Fibroblast of pulmonary artery (primary cell): Measurements from ENCODE around the gene MTERF4.
A peak's percentile ranks its signal among the peaks of the same experiment; 100 is the strongest.

Source experiments
- DNase-seq: peaks from one replicate; pipeline ENCODE4 v3.0.0-alpha.2; 2010; ENCODE audit warnings: low read depth
- H3K4me3 ChIP-seq: replicated peaks from 2 replicates; pipeline ENCODE4 v1.5.1; 2011; ENCODE audit warnings: low read depth, mild to moderate bottlenecking, control low read depth, low read length, moderate library complexity
- CTCF ChIP-seq: IDR thresholded peaks from 2 replicates; pipeline ENCODE4 v1.5.1; 2011; ENCODE audit warnings: mild to moderate bottlenecking, control low read depth, low read length, inconsistent platforms; ENCODE audit errors: missing control alignments

The MTERF4 gene

GRCh38 chr2:241064008-241064801 lies 37.9 kb downstream of the MTERF4 start:
- no peak overlapping the region for H3K4me3 ChIP-seq
- no peak for DNase-seq
- no peak for TF ChIP-seq CTCF

GRCh38 chr2:241063587-241063986 lies 38.5 kb downstream of the MTERF4 start:
- TF ChIP-seq CTCF, result no peak
- no peak overlapping the region for H3K4me3 ChIP-seq

GRCh38 chr2:241063093-241063551 lies 39.0 kb downstream of the MTERF4 start:
- H3K4me3 ChIP-seq, result no peak overlapping the region
- no peak for TF ChIP-seq CTCF
- DNase-seq, result no peak

More at GRCh38 chr2:241063587-241063986, 38.5 kb downstream of the MTERF4 start:
- no peak for DNase-seq

DNA sequence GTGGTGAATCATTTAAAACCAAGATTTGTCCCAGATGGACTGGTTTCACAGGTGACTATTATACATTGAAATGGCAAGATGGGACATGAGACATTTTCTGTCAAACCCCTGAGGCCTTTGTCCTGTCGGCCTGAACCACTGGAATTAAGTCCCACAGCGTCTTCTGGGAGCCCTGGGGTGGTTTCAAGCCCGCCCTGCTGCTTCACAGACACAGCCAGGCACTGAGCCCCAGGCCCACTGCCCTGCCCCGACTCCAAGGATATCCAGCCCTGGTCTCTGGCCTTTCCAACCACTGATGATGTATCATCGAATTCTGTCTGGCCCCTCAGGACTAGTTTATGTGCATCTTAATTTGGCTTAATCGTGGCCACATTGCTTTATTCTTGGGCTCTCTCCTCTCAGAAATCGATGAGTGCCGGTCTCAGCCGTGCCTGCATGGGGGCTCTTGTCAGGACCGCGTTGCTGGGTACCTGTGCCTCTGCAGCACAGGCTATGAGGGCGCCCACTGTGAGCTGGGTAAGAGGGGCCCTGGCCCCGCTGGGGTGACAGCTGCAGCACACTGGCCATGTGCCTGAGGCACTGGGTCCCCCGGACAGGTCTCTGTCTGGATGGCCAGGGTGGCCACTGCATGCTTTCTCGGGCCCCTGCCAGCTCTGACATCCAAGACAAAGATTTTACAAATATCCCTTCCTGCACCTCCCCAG lies 39.5 kb downstream of the MTERF4 start:
- no peak for TF ChIP-seq CTCF
- H3K4me3 ChIP-seq, result no peak overlapping the region

DNA sequence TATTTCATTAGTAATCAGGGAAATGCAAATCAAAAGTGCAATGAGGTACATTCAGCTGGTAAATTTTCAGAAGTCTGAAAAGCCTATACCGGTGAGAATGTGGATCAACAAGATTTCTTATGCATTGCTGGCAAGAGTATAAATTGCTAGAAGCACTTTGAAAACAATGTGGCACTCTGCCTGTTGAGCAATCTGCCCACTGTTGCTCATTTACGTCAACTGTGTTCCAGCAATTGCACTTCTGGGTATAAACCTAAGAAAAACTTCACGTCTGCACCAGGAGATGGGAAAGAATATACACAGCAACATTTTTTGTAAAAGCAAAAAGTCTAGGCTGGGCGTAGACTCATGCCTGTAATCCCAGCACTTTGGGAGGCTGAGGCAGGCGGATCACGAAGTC lies 40.8 kb downstream of the MTERF4 start:
- no peak for TF ChIP-seq CTCF
- H3K4me3 ChIP-seq, result no peak overlapping the region
- DNase-seq, result peak; percentile 86

More for the DNA sequence above, 39.5 kb downstream of the MTERF4 start:
- DNase-seq, result no peak

GRCh38 chr2:241053576-241054251 lies 48.4 kb downstream of the MTERF4 start:
- no peak for DNase-seq
- TF ChIP-seq CTCF, result no peak
- no peak overlapping the region for H3K4me3 ChIP-seq
